GM23248 (cell line): ENCODE data around the gene ZSCAN10. TPM values are rescaled to one million over a fixed set of nuclear protein-coding genes. Genes with fewer than 3 reads are reported as not detected.

Source experiments
- DNase-seq: peaks from one replicate; pipeline ENCODE4 v3.0.0-alpha.2; 2015
- H2AFZ ChIP-seq: fragments of 200-600 bp; sonication (generic); 2 replicates; pipeline ENCODE4 v1.6.1; 2016; ENCODE audit warnings: antibody characterized with exemption
- H3F3A ChIP-seq: fragments of 200-600 bp; sonication (generic); 2 replicates; pipeline ENCODE4 v1.6.1; 2016; ENCODE audit warnings: mild to moderate bottlenecking, antibody characterized with exemption, mixed run types; ENCODE audit not compliant: insufficient read depth
- H3K27ac ChIP-seq: fragments of 200-600 bp; sonication (generic); 2 replicates; pipeline ENCODE4 v1.5.1; 2016; ENCODE audit warnings: mild to moderate bottlenecking
- H3K27me3 ChIP-seq: fragments of 200-600 bp; sonication (generic); replicated peaks from 2 replicates; pipeline ENCODE4 v1.6.1; 2016; ENCODE audit warnings: mild to moderate bottlenecking; ENCODE audit not compliant: insufficient read depth
- H3K36me3 ChIP-seq: fragments of 200-600 bp; sonication (generic); 2 replicates; pipeline ENCODE4 v1.6.1; 2016; ENCODE audit warnings: low read depth, mild to moderate bottlenecking
- H3K4me1 ChIP-seq: fragments of 200-600 bp; sonication (generic); 2 replicates; pipeline ENCODE4 v1.6.1; 2016; ENCODE audit warnings: mild to moderate bottlenecking; ENCODE audit not compliant: insufficient read depth
- H3K4me2 ChIP-seq: fragments of 200-600 bp; sonication (generic); one replicate; pipeline ENCODE4 v1.6.1; 2016; ENCODE audit warnings: mild to moderate bottlenecking; ENCODE audit not compliant: unreplicated experiment
- H3K4me3 ChIP-seq: fragments of 200-600 bp; sonication (generic); 2 replicates; pipeline ENCODE4 v1.5.1; 2016; ENCODE audit warnings: mild to moderate bottlenecking
- H3K79me2 ChIP-seq: fragments of 200-600 bp; sonication (generic); 2 replicates; pipeline ENCODE4 v1.6.1; 2016; ENCODE audit warnings: mild to moderate bottlenecking; ENCODE audit not compliant: insufficient read depth
- H3K9ac ChIP-seq: fragments of 200-600 bp; sonication (generic); 2 replicates; pipeline ENCODE4 v1.6.1; 2016; ENCODE audit warnings: mild to moderate bottlenecking
- H3K9me2 ChIP-seq: fragments of 200-600 bp; sonication (generic); 2 replicates; pipeline ENCODE4 v1.6.1; 2016; ENCODE audit warnings: mixed run types, mild to moderate bottlenecking, moderate library complexity; ENCODE audit not compliant: insufficient read depth
- H3K9me3 ChIP-seq: fragments of 200-600 bp; sonication (generic); one replicate; pipeline ENCODE4 v1.6.1; 2017; ENCODE audit warnings: low read depth
- H4K20me1 ChIP-seq: fragments of 200-600 bp; sonication (generic); 2 replicates; pipeline ENCODE4 v1.6.0; 2016; ENCODE audit not compliant: insufficient read depth
- EZH2 ChIP-seq: fragments of 200-600 bp; sonication (generic); IDR thresholded peaks from 2 replicates; pipeline ENCODE4 v1.6.1; 2018; ENCODE audit warnings: antibody characterized with exemption, mild to moderate bottlenecking; ENCODE audit not compliant: insufficient read depth, poor library complexity, severe bottlenecking
- EZH2phosphoT487 ChIP-seq: fragments of 200-600 bp; sonication (generic); IDR thresholded peaks from 2 replicates; pipeline ENCODE4 v1.6.1; 2018; ENCODE audit warnings: antibody characterized with exemption, moderate library complexity, mild to moderate bottlenecking, low read depth; ENCODE audit not compliant: insufficient read depth
- WGBS, 2 experiments: methylation state at CpG; one replicate each; pipeline ENCODE4 v1.1.6; 2015 to 2017; ENCODE audit warnings: low lambda C conversion rate in 2 of 2, low coverage in 1 of 2; ENCODE audit errors: missing lambda C conversion rate in 2 of 2; 5-methylcytosine and 5-hydroxymethylcytosine counted together
- in situ Hi-C: fragments of 300-500 bp; cut with MboI; formaldehyde crosslinking; loops from 2 replicates; pipeline ENCODE4 v1.15.0; 2020
- polyA plus RNA-seq: library from polyadenylated mRNA; unstranded; fragments of >200 nt; fragmentation: Nextera tagmentation; extraction: Ambion mirVana; gene quantifications from 2 replicates; pipeline ENCODE4 v1.2.1, GENCODE V29; 2016
- total RNA-seq: library from RNA; depleted of rRNA; stranded (reverse); fragments of >200 nt; shearing (Covaris generic); gene quantifications from 2 replicates; pipeline ENCODE4 v1.2.3, GENCODE V29; 2014

The ZSCAN10 gene
- total and polyA plus RNA-seq, 2 experiments from 2014 or later = 0.08 TPM; not detected in 1

- Histone ChIP-seq H3K4me2 (no peak overlapping the region), H3K27me3 (peaks cover 13% of the 10 kb centered on the region; the same call in 1 of the 2 replicates), H3K27ac (no peak overlapping the region), H3K4me3 (no peak overlapping the region), H3K79me2 (no peaks in the 10 kb centered on the region), H3K36me3 (no peaks in the 10 kb centered on the region), H3F3A (no peaks in the 10 kb centered on the region), H2AFZ (no peak overlapping the region), H3K9me2 (no peaks in the 10 kb centered on the region), H3K9me3 (no peaks in the 10 kb centered on the region), H4K20me1 (no peaks in the 10 kb centered on the region), H3K4me1 (no peaks in the 10 kb centered on the region), H3K9ac (no peak overlapping the region)
- in situ Hi-C loops = no loop called here
- TF ChIP-seq EZH2 (no peak), EZH2phosphoT487 (no peak)
- 68 to 73% methylated on average over 6 of the region's 6 CpGs for WGBS, 2 experiments
- no peak for DNase-seq
Measured at GRCh38 chr16:3096362-3096761, 2.7 kb downstream of the ZSCAN10 start.

DNA sequence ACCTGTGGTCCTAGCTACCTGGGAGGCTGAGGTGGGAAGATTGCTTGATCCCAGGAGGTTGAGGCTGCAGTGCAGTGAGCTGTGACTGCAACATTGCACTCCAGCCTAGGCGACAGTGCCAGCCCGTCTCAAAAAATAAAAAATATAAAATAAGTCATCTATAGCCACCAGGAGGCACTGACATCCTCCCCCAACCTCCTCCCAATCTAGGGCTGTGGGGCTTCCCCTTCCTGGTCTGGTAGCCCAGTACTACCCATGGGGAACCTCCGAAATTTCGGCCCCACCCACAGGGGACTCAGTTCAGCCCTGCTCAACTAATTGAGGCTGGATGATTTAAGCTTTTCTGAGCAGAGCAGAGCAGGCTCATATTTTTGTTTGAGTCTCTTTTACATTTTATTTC is 3.2 kb downstream of the ZSCAN10 start:
- Histone ChIP-seq H4K20me1 (no peaks in the 10 kb centered on the region), H2AFZ (no peak overlapping the region), H3K27me3 (peaks cover 18% of the 10 kb centered on the region; the same call in 1 of the 2 replicates), H3K4me2 (no peak overlapping the region), H3K9me2 (no peaks in the 10 kb centered on the region), H3K4me1 (no peaks in the 10 kb centered on the region), H3K27ac (no peak overlapping the region), H3K79me2 (no peaks in the 10 kb centered on the region), H3K36me3 (no peaks in the 10 kb centered on the region), H3K9ac (no peak overlapping the region), H3K9me3 (no peaks in the 10 kb centered on the region), H3F3A (no peaks in the 10 kb centered on the region), H3K4me3 (no peak overlapping the region)
- TF ChIP-seq EZH2 (no peak), EZH2phosphoT487 (no peak)
- in situ Hi-C loops = no loop called here
- 7 to 8% methylated on average over 4 of the region's 4 CpGs for WGBS, 2 experiments
- DNase-seq = peak; percentile 39

DNA sequence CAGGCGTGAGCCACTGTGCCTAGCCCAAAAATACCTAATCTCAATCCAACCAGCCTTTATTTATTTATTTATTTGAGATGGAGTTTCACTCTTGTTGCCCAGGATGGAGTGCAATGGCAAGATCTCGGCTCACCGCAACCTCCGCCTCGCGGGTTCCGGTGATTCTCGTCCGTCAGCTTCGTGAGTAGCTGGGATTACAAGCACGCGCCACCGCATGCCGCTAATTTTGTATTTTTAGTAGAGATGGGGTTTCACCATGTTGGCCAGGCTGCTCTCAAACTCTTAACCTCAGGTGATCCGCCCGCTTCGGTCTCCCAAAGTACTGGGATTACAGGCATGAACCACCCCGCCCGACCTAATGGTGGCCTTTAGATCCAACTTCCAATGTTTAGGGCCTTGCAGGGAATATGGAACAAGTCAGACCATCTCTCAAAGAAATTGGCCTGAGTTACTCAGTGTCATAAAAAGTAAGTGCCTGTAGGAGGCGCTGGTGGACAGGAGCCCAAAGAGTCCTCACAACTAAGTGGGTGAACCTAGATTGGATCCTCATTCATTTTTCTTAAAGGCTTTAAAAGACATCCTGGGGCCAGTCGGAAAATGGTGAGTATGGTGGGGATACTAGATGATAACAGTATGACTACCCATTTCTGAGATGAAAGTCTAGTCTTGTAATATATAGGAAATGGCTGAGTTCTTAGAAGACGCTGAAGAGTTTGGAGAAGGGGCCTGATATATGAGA is 4.6 kb downstream of the ZSCAN10 start:
- Histone ChIP-seq H2AFZ (no peak overlapping the region), H3K27ac (no peak overlapping the region), H3F3A (no peaks in the 10 kb centered on the region), H4K20me1 (no peaks in the 10 kb centered on the region), H3K36me3 (no peaks in the 10 kb centered on the region), H3K9ac (no peak overlapping the region), H3K4me1 (no peaks in the 10 kb centered on the region), H3K4me3 (no peak overlapping the region), H3K4me2 (no peak overlapping the region), H3K27me3 (peaks cover 18% of the 10 kb centered on the region; the same call in 1 of the 2 replicates), H3K9me3 (no peaks in the 10 kb centered on the region), H3K79me2 (no peaks in the 10 kb centered on the region), H3K9me2 (no peaks in the 10 kb centered on the region)
- in situ Hi-C loops = no loop called here
- peak; percentile 50 for DNase-seq
- WGBS, 2 experiments = 64 to 74% methylated on average over 22 of the region's 22 CpGs
- TF ChIP-seq EZH2 (no peak), EZH2phosphoT487 (no peak)

DNA sequence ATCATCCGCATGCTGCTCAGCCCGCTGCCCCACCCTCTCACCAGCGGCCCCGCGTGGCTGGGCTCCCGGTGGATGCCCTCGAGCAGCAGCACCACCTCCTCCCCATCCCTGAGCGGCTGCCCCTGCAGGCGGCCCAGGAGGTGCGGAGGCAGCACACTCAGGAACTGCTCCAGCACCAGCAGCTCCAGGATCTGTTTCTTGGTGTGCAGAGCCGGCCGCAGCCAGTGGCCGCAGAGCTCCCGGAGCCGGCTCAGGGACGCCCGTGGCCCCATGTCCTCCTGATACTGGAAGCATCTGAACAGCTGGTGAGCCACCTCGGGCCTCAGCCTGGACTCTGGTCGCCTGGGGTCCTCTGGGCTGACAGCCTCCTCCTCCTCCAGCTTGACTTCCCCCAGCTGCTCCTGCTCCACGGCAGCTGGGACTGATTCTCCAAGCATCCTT is 6.6 kb downstream of the ZSCAN10 start:
- no peak for DNase-seq

More for the DNA sequence above, 6.6 kb downstream of the ZSCAN10 start:
- in situ Hi-C loops = no loop called here
- Histone ChIP-seq H3K4me1 (no peaks in the 10 kb centered on the region), H3F3A (no peaks in the 10 kb centered on the region), H2AFZ (no peak overlapping the region), H3K4me3 (no peak overlapping the region), H3K27me3 (peaks cover 14% of the 10 kb centered on the region; the same call in 1 of the 2 replicates), H3K9me3 (no peaks in the 10 kb centered on the region), H3K36me3 (no peaks in the 10 kb centered on the region), H3K79me2 (no peaks in the 10 kb centered on the region), H3K9me2 (no peaks in the 10 kb centered on the region), H3K9ac (no peak overlapping the region), H3K4me2 (no peak overlapping the region), H3K27ac (no peak overlapping the region), H4K20me1 (no peaks in the 10 kb centered on the region)
- 44 to 59% methylated on average over 13 to 19 of the region's 20 CpGs for WGBS, 2 experiments
- TF ChIP-seq EZH2phosphoT487 (no peak), EZH2 (no peak)
